Activated CD8-positive, alpha-beta memory T cell treated with anti-CD3 and anti-CD28 coated beads for 48 hours (primary cell): Measurements from ENCODE around the gene BEST2.
A peak's percentile ranks its signal among the peaks of the same experiment; 100 is the strongest.

Experiments
- DNase-seq, 3 experiments: peaks; one replicate each; pipeline ENCODE4 v3.0.0-alpha.2; 2020; ENCODE audit warnings: low read depth in 2 of 3, low spot score in 2 of 3

Gene BEST2

DNA sequence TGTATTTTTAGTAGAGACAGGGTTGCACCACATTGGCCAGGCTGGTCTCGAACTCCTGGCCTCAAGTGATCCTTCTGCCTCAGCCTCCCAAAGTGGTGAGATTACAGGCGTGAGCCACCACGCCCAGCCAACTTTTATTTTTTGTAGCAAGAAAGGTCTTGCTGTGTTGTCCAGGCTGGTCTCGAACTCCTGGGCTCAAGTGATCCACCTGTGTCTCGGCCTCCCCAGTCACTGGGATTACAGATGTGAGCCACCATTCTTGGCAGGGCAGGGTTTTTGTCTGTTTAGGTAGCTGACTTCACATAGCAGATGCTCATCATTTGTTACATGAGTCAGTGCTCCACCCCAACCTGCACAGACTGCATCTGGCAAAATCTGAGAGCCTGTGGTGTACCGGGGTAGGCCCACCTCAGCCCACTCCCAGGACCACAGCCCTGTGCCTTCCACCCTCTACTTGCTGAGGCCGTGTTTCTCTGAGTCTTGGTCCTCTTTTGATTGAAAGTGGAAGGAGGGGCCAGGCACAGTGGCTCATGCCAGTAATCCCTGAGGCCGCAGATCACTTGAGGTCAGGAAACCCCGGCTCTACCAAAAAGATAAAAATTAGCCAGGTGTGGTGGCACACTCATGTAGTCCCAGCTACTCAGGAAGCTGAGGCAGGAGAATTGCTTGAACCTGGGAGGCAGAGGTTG, 23.7 kb upstream of the BEST2 start:
- no peak for DNase-seq

DNA sequence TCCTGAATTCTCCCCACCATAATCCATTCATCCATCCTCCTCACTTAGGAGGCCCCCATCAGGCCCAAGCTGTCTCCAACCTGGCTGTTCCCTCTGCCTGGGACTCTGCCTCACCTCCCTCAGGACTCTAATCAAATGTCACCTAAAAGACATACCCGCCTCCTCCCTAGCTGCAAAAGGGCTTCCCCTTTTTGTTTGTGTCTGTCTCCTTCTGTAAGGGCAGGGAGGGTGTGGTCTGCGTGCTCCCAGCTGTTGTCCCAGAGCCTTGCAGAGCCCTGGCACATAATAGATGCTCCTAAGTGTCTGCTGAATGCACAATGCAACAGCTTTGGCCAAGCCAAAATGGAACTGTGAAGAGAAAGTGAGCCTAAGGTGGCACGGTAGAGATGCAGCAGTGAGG, 21.5 kb upstream of the BEST2 start:
- no peak for DNase-seq

DNA sequence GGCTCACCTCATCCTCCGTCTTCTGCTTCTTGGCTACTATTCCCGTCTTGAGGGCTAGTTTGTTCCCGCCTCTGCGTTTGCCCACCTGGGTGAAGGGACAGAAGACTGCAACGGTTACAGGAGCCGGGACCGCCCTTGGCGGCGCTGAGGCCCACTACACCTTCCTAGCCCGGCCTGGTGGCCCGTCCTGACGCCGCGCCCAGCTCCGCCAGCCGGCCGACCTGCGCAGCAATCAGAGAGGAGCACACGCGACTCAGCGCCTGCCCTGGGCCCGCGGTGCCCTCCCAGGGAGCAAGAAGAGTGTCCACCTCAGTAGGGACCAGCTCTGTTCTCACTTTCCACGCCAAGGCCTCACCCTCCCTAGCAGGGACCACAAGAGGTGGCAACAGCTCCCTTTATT, 20.3 kb upstream of the BEST2 start:
- no peak for DNase-seq

DNA sequence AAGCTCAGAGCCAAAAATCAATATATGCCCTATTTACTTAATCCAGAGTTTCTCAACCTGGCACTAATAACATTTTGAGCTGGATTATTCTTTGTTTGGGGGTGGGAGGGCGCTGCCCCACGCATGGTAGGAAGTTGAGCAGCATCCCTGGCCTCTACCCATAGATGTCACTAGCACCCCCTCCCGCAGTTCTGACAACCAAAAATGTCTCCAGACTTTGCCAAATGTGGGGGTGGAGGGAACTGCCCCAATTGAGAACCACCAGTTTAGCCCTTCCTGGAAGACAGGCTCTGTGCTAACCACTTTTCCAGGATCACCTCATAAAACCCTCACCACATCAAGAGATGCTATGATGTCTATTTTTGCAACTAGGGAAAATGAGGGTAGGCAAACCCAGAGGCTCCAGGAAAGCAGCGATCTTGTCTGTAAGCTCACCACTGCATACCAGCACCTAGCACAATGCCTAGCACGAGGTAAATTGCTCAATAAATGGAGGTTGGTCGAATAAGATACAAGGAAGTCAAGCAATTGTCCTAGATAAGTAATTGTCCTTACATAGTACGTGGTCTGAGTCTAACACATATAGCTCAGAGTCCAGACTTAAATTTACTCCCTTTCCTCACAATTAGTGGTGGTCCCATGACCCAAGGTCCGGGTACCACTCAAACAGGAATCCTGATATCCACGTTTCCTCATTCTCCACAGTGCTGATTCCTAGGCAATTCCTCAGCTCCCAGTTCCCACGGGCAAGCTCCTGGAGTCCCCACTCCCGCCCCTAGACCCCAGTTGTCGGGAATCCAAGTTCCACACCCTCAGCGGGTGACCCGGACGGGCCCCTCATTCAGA, 18.0 kb upstream of the BEST2 start:
- DNase-seq, result no peak

DNA sequence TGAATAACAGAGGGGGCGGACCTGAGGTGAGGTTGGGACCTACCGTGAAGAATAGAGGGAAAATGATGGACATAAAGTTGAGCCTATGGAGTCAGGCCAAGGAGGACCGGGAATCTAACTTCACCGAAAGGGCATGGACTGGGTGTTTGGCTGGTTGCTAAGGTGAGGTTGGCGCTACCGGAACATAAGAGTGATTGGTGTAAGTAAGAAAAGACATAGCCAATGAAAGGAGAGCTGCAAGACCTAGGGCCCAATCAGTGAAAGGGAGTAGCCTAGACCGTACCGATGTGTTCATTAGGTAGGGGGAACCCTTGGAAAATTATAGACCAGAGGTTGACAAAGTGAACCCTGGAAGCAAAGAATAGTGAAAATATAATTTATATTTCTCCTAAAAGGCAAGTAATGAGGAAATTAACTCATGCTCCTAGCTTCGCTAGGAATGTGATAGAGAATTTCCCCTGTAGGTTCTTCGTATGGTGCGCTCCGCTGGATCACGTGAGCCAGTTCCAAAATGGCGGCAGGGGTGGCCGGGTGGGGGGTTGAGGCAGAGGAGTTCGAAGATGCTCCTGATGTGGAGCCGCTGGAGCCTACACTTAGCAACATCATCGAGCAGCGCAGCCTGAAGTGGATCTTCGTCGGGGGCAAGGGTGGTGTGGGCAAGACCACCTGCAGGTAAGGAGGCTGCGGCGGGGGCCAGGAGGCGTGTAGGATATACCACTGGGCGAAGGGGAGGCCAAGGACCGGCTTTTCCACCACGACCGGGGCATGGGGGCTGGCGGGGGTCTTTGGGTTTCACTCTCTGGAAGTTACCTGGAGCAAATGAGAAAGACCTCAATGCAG, 14.4 kb upstream of the BEST2 start, which contains the start of gene GET3:
Gene GET3 (plus strand): TSS at position 503 of the 840 bp plus-strand sequence. CDS start 9 bp downstream, at position 512.
- DNase-seq, result peak in 2 of 3 experiments; percentile 54 to 55

DNA sequence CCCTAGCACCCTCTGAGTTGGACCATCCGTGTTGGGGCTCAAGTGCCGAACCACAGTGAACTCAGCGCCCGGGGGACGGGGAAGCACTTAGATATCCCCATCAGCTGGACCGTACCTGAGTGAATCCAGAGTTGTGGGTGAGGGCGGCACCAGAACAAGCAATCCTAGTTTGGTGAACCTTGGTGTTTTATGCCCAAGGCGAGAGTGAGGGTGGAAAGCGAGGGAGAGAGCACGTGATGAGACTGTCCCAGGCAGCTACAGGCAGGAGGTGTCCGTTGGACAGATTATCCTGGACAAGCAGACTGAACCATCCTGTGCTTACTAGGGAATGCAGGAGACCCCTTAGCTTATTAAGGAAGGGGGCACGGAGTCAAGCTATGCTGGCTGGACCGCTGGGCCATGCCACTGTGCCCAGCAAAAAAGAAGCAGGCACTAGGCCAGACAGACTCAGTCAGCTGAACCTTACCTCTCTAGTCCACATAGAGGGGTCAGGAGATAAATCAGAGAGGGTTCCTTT, 13.7 kb upstream of the BEST2 start:
- DNase-seq, result no peak

DNA sequence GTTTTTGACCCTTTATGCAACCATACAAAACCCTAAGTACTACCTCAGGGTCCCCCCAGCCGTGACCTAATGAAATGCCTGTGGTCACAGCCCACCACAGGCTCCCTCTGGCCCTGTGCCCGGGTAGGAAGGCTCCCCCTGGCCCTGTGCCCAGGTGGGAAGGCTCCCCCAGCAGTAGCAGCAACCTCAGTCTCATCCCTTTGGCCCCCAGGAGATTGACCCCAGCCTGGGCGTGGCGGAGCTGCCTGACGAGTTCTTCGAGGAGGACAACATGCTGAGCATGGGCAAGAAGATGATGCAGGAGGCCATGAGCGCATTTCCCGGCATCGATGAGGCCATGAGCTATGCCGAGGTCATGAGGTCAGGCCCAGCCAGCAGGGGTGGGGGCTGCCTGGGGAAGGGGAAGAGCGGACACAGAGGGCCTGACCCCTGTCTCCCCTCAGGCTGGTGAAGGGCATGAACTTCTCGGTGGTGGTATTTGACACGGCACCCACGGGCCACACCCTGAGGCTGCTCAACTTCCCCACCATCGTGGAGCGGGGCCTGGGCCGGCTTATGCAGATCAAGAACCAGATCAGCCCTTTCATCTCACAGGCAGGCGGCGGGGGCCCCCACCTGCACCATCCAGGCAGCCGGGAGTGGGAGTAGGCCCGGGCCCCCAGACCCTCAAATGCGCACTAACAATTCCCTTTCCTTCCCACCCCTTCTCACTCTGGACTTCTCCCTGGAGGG, 6.3 kb upstream of the BEST2 start:
- DNase-seq, result no peak

DNA sequence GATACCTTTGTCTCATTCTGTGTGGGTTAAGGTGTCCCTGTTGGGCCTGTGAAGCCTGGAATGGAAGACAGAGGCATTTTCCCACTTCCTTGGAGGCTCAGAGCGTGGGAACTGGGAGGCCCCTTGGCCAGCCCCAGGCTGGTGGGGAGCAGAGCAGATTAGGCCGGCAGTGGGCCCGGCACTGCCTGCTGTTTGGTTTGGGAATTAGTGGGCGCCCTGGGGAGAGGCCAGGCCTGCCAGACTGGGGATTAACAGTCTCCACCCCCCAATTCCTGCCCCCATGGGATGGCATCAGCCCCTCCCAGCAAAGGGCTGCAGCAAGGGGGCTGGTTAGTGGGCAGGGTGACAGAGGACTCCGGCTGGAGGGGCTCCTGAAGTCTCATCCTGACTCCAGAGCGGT, 3.1 kb upstream of the BEST2 start:
- DNase-seq, result no peak

DNA sequence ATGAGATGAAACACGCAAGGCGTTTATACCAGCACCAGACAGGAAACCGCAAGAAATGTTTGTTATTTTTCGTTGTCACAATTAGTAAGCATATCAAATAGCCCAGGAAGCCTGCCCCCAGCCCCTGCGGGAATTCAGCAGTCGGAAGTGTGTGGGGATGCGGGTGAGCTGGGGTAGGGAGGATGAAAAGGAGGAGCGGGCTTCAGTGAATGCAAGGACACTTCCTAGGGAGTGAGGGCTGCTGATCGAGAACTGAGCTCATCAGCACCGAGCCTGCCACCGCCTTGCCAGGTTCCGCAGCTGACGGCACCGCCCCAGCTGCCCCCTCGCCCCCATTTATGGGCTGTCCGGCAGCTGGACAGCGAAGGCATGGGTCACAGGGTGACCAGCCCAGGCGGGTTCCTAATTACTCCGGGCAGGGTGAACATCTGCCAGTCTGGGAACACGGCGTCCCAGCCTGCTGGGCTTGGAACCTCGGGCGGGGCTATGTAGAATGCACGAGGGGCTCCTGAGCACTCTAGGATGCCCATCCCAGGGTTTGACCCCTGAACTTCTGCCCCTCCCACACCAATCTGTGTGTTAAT, 1.6 kb upstream of the BEST2 start:
- DNase-seq, result no peak

DNA sequence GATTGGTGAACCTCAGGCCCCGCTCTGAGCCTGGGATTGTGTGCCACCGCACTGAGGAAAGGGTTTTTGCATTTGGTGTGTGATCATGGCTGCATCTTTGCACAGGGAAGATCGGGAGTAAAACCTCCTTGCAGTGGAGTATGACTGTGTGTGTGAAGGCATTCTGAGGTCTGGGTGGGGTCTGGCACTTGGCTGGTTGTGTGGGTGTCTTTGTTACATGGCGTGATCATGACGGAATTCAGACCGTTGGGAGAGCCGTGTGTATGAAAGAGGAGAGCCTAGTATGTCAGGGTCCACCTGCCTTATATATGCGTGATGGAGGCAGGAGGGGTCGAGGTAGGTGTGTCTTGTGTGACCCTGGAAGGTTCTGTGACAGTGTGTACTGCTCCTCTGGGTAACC, 740 bp upstream of the BEST2 start:
- DNase-seq, result no peak

DNA sequence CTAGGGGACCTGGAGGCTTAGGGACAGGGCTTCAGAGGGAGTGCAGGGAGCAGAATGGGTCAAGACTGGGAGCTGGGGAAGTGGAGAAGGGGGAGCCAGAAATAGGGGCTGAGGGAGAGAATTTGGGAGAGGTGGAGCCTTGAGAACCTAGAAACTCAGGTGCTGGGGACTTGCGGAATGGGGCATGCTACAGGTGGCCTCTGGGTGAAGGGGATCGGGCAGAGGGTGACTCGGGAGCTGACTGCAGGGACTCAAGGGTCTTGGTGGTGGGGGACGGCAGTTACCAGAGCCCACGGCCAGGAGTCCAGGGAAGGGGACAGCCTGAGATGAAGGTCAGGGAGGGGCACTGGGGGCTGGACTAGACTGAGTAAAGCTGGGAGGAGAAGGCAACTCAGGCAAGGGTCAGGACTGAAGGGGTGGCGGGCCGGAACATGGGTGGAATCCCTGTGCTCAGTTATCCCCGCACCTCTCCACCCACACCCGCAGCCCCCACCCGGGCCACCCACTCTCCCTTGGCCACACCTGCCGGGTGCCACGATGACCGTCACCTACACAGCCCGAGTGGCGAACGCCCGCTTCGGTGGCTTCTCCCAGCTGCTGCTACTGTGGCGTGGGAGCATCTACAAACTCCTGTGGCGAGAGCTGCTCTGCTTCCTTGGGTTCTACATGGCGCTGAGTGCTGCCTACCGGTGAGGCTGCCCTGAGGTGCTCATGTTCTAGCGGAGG, 628 bp downstream of the BEST2 start:
- no peak for DNase-seq

DNA sequence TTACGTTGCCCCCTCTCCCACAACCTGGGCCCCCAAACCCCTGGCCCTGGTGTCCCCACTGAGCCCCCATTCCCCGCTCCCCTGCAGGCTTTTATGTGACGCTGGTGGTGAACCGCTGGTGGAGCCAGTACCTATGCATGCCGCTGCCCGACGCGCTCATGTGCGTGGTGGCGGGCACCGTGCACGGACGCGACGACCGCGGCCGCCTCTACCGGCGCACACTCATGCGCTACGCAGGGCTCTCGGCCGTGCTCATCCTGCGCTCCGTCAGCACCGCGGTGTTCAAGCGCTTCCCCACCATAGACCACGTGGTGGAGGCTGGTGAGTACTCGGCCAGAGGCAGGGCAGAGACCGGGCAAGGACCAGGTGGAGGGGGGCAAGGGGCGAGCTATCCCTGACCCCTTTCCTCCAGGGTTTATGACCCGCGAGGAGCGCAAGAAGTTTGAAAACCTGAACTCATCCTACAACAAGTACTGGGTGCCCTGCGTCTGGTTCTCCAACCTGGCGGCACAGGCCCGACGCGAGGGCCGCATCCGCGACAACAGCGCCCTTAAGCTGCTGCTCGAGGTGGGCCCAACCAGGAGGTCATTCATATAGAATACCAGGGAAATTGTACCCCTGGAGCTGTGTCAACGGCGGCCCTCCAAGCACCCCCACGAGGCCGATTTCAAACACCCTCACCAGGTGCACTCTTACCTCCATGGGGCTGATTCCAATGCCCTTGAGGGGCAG, 3.0 kb downstream of the BEST2 start:
- DNase-seq, result no peak

DNA sequence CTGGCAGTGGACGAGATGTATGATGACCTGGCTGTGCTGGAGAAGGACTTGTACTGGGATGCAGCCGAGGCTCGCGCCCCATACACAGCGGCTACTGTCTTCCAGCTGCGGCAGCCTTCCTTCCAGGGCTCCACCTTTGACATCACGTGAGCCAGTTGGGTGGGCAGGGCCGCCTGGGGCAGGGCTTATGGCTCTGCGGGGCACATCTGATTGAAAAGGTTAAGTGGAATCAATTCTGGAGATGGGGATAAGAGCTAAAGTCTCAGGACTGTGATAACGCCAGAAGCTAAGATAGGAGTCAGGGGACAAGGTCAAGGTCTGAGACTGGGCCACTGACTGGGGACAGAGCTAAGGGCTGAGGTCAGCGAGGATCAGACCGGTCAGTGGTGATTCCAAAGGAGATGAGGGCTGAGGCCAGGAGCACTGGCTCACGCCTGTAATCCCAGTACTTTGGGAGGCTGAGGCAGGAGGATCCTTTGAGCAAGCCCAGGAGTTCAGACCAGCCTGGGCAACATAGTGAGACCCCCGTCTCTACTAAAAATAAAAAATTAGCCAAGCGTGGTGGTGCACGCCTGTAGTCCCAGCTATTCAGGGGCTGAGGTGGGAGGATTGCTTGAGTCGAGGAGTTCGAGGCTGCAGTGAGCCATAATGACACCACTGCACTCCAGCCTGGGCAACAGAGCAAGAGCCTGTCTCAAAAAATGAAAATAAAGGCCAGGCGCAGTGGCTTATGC, 4.7 kb downstream of the BEST2 start:
- DNase-seq, result no peak

DNA sequence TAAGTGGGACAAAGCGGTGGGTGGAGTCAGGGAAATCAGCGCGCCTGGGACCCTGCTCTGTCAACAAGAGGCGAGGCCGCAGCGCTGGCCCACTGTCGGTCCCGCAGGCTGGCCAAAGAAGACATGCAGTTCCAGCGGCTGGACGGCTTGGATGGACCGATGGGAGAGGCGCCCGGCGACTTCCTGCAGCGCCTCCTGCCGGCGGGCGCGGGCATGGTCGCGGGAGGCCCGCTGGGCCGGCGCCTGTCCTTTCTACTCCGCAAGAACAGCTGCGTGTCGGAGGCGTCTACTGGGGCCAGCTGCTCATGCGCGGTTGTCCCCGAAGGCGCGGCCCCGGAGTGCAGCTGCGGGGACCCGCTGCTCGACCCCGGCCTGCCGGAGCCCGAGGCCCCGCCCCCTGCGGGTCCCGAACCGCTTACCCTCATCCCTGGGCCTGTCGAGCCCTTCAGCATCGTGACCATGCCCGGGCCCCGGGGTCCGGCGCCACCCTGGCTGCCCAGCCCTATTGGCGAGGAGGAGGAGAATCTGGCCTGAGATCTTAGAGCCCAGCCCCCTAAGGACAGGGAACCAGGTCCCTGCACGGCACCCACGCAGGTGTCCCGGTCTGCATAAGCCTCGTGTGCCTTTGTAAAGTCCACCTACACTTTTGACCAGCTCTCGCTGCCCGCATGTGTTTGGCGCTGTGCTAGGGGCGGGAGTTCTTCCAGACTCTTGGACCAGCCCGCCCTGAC, 6.1 kb downstream of the BEST2 start:
- DNase-seq, result peak; percentile 43 to 54 (median 53)

DNA sequence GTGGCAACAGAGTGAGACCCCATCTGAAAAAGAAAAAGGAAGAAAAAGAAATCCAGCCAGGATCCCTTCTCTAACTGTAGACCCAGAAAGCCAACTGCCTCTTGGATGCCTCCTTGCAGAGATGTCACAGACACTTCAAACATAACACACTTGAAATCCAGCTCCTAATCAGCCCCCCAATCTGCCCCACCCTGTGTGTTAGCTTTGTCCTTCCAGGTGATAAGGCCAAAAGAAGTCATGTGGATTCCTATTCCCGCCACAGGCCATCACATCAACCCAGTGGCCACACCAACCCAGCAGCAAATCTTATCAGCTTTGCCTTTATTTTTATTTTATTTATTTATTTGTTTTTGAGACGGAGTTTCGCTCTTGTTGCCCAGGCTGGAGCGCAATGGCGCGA, 8.1 kb downstream of the BEST2 start:
- DNase-seq, result no peak

DNA sequence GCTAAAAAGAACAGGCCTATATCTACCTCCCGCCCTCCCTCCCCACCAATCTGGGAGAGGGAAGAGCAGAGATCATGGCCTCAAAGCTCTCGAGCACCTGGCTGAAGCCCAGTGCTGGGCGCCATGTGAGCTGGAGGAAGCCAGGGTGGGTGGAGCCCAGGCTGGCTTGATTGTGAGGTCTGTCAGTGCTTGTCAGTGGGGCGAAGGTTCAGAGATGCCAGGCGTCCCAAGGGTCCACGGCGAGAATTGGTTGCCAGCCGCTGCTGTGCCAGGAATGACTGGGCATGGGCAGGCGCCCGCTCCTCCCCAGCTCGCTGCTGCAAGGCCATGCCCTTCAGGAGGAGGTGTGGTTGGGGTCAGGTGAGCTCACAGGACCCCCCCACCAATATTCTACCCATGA, 11.5 kb downstream of the BEST2 start:
- DNase-seq, result no peak

DNA sequence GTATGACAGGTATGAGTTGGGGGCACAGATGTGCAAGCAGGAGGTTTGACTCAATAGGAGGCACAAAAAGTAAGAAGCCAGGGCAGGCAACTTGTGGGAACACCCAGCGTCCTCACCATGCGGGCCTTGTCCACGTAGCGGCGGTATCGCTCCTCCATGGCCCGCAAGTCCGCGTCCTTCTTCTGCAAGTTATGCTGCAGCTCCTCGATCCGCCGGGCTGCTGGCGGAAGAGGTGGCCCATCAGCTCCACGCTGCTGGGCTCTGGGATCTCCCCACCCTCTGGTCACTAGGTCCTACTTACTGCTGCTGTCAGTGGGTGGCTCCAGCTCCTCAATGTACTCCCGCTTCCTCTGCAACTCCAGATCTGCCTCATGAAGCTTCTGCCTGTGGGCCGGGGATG, 13.1 kb downstream of the BEST2 start:
- no peak for DNase-seq

DNA sequence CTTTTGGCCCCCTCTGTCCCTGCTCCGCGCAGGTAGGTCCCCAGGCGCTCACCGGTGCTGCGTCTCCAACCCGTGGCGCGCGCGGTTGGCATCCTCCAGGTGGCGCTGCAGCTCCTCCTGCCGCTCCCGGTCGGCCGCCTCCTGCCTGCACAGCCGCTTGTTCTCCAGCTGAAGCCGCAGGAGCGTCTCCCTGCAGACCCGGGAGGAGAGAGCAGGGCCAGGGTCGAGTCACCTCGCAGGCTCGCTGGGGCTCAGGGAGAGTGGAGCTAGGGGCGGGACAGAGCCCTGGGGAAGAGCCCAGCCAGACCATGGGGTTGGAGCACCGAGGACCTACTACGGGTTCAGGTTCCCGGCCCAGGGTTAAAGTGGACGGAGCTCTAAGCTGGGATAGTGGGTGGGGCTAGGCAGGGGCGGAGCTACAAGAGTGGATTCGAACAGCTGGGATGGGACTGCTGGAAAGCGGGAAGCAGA, 14.5 kb downstream of the BEST2 start:
- DNase-seq, result peak in 1 of 3 experiments; percentile 84
